HG02759 (cell line): ENCODE results near the gene MARK3.

Experiments
- ATAC-seq: cut with Tn5 transposase; IDR thresholded peaks from one replicate; pipeline ENCODE4 v1.9.1; 2021; ENCODE audit warnings: mild to moderate bottlenecking, moderate library complexity; ENCODE audit not compliant: unreplicated experiment

MARK3 gene

DNA sequence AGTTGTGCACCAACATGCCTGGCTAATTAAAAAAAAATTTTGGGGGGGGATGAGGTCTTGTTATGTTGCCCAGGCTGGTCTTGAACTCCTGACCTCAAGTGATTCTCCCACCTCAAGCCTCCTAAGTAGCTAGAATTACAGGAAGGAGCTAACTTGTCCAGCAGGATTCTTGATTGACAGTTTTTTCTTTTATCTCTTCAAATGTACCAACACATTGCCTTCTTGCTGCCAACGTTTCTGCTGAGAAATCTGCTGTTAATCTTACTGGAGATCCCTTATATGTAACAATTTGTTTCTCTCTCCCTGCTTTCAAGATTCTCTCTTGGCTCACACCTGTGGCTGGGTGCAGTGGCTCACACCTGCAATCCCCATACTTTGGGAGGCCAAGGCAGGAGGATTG, 22.4 kb upstream of the MARK3 start:
- ATAC-seq = no peak

DNA sequence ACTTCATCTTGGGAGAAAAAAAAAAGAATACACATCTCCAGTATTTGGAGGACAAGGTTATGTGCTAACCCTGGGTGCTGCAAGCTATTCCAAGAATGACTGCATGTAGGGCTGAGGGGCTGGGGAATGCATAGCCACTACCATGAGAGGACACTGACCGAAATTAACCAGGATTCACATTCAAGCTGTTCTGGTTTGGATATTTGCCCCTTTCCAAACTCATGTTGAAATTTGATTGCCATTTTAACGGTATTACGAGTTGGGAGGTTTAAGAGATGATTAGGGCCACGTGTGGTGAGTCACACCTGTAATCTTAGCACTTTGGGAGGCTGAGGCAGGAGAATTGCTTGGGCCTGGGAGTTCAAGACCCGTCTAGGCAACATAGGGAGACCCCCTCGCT, 18.5 kb upstream of the MARK3 start:
- no peak for ATAC-seq

DNA sequence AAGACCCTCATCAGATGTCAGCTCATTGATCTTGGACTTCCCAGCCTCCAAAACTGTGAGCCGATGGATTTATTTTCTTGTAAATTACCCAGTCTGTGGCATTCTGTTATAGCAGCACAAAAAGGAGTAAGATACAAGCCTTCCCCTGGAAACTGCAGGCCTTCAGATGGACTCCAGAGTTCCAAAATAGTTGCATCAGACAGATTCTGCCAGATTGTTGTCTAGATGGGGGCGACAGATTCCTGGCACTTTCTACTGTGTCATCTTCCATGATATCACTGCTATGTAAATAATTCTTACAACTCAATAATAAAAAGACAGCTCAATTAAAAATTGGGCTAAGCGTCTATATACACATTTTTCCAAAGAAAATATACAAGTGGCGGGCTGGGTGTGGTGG, 17.2 kb upstream of the MARK3 start:
- no peak for ATAC-seq

- no peak for ATAC-seq
Measured at GRCh38 chr14:103370087-103370486, 15.1 kb upstream of the MARK3 start.

- ATAC-seq = no peak
Measured at GRCh38 chr14:103372017-103372416, 13.2 kb upstream of the MARK3 start.

GRCh38 chr14:103372552-103373304, 12.5 kb upstream of the MARK3 start:
- ATAC-seq = no peak

DNA sequence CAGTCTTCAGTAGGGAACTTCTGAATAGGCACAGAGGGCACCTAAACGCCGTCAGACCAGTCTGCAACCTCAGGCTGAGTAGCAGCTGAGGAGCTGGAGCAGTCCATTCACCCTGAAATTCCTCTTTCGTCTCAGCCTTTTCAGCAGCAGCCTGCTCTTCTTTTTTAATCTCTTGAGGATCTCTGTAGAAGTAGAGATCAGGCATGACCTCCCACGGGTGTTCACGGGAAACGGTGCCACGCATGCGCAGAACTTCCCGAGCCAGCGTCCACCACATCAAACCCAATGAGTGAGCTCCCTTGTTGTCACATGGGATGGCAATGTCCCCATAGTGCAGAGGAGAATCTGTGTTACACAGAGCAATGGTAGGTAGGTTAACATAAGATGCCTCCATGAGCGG, 11.1 kb upstream of the MARK3 start:
- no peak for ATAC-seq

DNA sequence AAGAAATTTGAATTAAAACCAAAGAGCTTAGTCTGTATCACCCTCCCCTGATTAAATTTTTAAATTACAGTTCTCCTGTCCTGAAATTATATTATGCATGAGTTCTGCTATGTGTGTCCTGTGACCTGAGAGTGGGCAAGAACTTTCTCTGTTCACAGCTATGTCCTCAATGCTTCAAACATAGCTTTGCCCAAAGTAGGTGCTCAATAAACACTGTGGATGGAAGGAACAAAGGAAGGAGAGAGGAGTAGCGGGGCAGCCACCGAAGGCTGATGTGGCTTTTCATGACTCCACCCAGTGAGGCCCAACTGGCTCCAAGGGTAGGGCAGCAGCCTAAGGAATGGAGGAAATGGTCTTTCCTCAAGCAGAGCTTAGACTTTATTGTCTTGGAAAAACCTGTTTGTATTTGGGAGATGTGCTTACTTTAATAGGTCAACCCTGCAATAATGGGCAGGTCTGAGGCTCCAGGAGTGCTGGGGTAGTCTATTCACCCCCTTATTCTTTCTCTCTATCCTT, 7.6 kb upstream of the MARK3 start:
- no peak for ATAC-seq

- ATAC-seq = no peak
Measured at GRCh38 chr14:103378038-103378854, 7.0 kb upstream of the MARK3 start.

DNA sequence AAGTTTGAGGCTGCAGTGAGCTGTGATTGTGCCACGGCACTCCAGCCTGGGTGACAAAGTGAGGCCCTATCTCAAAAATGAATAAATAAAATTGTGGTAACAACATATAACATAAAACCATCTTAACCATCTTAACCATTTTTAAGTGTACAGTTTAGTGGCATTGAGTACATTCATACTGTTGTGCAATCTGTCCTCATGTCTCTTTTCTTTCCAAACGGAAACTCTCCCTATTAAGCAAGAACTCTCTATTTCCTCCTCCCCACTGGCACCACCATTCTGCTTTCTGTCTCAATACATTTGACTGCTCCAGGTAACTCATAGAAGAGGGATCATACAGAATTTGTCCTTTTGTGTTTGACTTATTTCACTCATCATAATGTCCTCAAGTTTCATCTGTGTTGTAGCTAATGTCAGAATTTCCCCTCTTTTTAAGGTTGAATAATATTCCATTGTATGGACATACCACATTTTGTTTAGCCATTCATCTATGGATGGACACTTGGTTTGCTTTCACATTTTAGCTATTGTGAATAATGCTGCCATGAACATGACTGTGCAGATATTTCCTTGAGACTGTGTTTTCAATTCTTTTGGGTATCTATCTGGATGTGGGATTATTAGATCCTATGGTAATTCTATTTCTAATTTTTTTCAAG, 4.4 kb upstream of the MARK3 start:
- no peak for ATAC-seq

DNA sequence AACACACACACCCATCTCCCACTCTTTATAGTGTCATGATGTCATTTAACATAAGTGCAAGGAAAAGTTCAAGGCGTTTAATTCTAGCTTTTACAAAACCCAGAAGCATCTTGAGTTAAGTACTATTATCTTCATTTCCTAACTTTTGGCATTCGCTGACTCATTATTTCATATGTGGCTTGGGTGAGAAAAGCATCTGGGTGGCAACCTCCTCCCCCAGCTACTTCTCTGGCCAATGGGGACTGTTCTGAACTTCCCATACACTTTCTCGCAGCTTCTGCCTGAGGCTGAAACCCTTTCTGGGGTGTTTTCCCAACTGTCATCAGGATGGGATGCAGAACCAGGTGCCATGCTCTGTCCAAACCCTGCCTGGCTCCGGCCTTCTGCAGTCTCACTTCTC, 2.8 kb upstream of the MARK3 start:
- no peak for ATAC-seq

GRCh38 chr14:103384450-103385151, 614 bp upstream of the MARK3 start:
- peak; percentile 10 for ATAC-seq

DNA sequence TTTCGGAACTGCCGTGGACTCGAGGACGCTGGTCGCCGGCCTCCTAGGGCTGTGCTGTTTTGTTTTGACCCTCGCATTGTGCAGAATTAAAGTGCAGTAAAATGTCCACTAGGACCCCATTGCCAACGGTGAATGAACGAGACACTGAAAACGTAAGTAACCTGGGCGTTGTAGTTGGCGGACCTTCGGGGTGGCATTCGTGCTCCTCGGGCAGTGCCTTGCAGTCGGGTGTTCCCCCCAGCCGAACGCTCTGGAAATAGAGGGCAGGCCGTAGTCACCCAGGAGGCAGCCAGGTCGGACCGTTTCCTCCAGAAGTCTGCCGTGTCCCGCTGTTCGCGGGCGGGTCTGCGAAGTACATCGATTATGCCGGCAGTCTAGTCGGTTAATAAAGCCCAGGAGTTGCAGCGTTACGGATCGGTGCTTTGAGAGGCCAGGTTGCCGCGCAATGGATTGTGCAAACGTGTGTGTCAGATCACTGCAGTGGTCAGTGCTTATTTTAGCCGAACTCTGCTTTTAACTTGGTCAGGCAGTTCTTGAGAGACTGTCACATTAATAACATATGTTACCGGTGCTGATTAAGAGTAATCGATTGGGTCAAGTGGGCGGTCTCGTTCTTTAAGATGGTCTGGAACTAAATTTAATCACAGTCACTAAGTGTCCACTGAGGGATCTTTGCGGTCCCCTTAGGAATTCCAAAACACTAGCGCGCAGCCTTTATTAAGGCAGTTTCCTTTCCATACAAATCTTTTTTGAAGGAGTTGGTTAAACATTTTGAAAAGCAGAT, 906 bp downstream of the MARK3 start:
- ATAC-seq = peak; percentile 1

- ATAC-seq = no peak
Measured at GRCh38 chr14:103386713-103387329, 1.6 kb downstream of the MARK3 start.

- ATAC-seq = no peak
Measured at GRCh38 chr14:103388664-103389063, 3.4 kb downstream of the MARK3 start.

DNA sequence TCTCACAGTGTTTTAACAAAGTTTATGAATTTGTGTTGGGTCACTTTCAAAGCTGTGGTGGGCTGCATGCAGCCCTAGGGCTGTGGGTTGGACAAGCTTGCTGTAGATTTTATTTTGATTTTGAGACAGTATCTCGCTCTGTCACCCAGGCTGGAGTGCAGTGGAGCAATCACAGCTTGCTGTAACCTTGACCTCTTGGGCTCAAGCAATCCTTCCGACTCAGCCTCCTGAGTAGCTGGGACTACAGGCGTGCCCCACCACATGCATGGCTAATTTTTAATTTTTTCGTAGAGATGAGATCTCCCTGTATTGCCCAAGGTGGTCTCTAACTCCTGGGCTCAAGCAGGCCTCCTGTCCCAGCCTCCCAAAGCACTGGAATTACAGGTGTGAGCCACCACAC, 5.4 kb downstream of the MARK3 start:
- ATAC-seq = no peak

- no peak for ATAC-seq
Measured at GRCh38 chr14:103391048-103391447, 5.8 kb downstream of the MARK3 start.

GRCh38 chr14:103392106-103392505, 6.9 kb downstream of the MARK3 start:
- no peak for ATAC-seq

DNA sequence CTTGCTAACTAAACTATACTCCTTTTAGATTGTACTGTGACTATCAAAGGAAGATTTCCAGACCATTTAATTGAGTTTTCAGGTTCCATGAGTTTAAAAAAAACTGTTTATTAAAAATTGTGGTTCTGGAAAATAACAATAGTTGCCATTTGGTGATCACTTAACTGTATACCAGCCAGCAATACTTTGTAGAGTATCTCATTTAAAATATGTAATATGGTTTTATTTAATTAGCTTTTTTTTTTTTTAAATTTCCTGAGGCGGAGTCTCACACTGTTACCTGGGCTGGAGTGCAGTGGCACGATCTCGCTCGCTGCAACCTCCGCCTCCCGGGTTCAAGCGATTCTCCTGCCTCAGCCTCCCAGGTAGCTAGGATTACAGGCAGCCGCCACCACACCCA, 7.4 kb downstream of the MARK3 start:
- ATAC-seq = no peak

DNA sequence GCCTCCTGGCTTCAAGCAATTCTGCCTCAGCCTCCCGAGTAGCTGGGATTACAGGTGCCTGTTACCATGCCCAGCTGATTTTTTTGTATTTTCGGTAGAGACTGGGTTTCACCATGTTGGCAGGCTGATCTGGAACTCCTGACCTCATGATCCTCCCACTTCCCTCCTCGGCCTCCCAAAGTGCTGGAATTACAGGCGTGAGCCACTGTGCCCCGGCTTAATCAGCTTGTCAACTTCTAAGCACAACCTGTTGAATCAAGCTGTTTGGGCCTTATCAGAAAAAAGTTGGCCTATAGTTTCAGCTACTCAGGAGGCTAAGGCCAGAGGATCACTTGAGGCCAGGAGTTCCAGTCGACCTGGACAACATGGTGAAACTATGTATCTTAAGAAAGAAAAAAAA, 7.9 kb downstream of the MARK3 start:
- no peak for ATAC-seq
